CD8-positive, alpha-beta memory T cell (primary cell): Measurements from ENCODE around the gene HSD3B2. TPM values are rescaled to one million over a fixed set of nuclear protein-coding genes. Genes with fewer than 3 reads are reported as not detected.

Experiments
- CTCF ChIA-PET: fragments of 350-600 bp; sonication (Branson Sonifier 250); formaldehyde crosslinking; loops from one replicate; lab custom pipeline; 2021; ENCODE audit warnings: antibody characterized with exemption; lab: Charles Lee
- POLR2A ChIA-PET: fragments of 350-600 bp; sonication (Branson Sonifier 250); formaldehyde crosslinking; loops from one replicate; lab custom pipeline; 2021; ENCODE audit warnings: antibody characterized with exemption; lab: Charles Lee
- DNase-seq, 5 donors: peaks; one replicate each; pipeline versions ENCODE4 v3.0.0 to v3.0.0-alpha.2; 2020 to 2022; ENCODE audit warnings: mixed read lengths in 1 of 5
- H3K27ac ChIP-seq: one replicate; pipeline ENCODE4 v1.7.0; 2013; ENCODE audit warnings: low read depth, mild to moderate bottlenecking, low read length, moderate library complexity
- H3K27me3 ChIP-seq: 2 replicates; pipeline ENCODE4 v1.7.0; 2013; ENCODE audit warnings: low read length, mild to moderate bottlenecking; ENCODE audit not compliant: insufficient read depth, poor library complexity, severe bottlenecking
- H3K36me3 ChIP-seq: 2 replicates; pipeline ENCODE4 v1.7.0; 2013; ENCODE audit warnings: mild to moderate bottlenecking, low read length, moderate library complexity; ENCODE audit not compliant: insufficient read depth
- H3K4me1 ChIP-seq: 2 replicates; pipeline ENCODE4 v1.7.0; 2013; ENCODE audit warnings: mild to moderate bottlenecking, low read length, moderate library complexity; ENCODE audit not compliant: insufficient read depth
- H3K4me3 ChIP-seq: 2 replicates; pipeline ENCODE4 v1.7.0; 2013; ENCODE audit warnings: mild to moderate bottlenecking, low read length
- H3K9me3 ChIP-seq: 2 replicates; pipeline ENCODE4 v1.7.0; 2013; ENCODE audit warnings: mild to moderate bottlenecking, low read length
- H3K27ac Mint-ChIP-seq, 8 donors: one replicate each; pipeline ENCODE4 v1.8.0; 2020 to 2021; ENCODE audit warnings: mixed read lengths in 8 of 8, mild to moderate bottlenecking in 6 of 8, inconsistent platforms in 3 of 8, moderate library complexity in 3 of 8
- H3K27me3 Mint-ChIP-seq, 2 donors: one replicate each; pipeline ENCODE4 v1.8.0; 2020 to 2021; ENCODE audit warnings: mixed read lengths in 2 of 2, mild to moderate bottlenecking in 1 of 2, moderate library complexity in 1 of 2
- H3K36me3 Mint-ChIP-seq, 3 donors: one replicate each; pipeline ENCODE4 v1.8.0; 2020 to 2021; ENCODE audit warnings: mixed read lengths in 3 of 3, inconsistent platforms in 1 of 3, mild to moderate bottlenecking in 1 of 3
- H3K4me1 Mint-ChIP-seq, 3 donors: one replicate each; pipeline ENCODE4 v1.8.0; 2020 to 2021; ENCODE audit warnings: mixed read lengths in 3 of 3, inconsistent platforms in 1 of 3, mild to moderate bottlenecking in 1 of 3
- H3K4me3 Mint-ChIP-seq, 7 donors: one replicate each; pipeline ENCODE4 v1.8.0; 2020 to 2021; ENCODE audit warnings: mixed read lengths in 7 of 7, mild to moderate bottlenecking in 6 of 7, moderate library complexity in 4 of 7, inconsistent platforms in 2 of 7
- H3K9me3 Mint-ChIP-seq, 5 donors: one replicate each; pipeline ENCODE4 v1.8.0; 2020 to 2022; ENCODE audit warnings: mixed read lengths in 5 of 5, mild to moderate bottlenecking in 3 of 5, moderate library complexity in 2 of 5, inconsistent platforms in 1 of 5
- polyA plus RNA-seq: library from polyadenylated mRNA; unstranded; fragments of 300-500 nt; fragmentation: Illumina TruSeq; gene quantifications from one replicate; pipeline ENCODE4 v1.2.3, GENCODE V29; 2021
- total RNA-seq, 2 experiments: library from RNA; stranded (reverse); gene quantifications; one replicate each; pipeline ENCODE4 v1.2.3, GENCODE V29; 2021

Gene HSD3B2
- total and polyA plus RNA-seq, 3 experiments from 2014 or later = not detected

- CTCF ChIA-PET = no interaction called here
These were observed 53.1 kb downstream of the HSD3B2 start for GRCh38 chr1:119467857-119468668.

GRCh38 chr1:119469741-119470140 is 54.8 kb downstream of the HSD3B2 start:
- H3K9me3 ChIP-seq = no peaks in the 10 kb centered on the region
- Mint-ChIP-seq H3K36me3 (no peaks in the 10 kb centered on the region), H3K4me1 (no peaks in the 10 kb centered on the region), H3K27ac (no peak overlapping the region), H3K27me3 (peaks cover 5 to 7% of the 10 kb centered on the region in 2 donors), H3K4me3 (no peak overlapping the region), H3K9me3 (peaks cover 0 to 2% (median 0%) of the 10 kb centered on the region in 5 donors)
- H3K27ac ChIP-seq = no peak overlapping the region
- H3K4me1 ChIP-seq = no peaks in the 10 kb centered on the region
- CTCF ChIA-PET = no interaction called here
- POLR2A ChIA-PET = no interaction called here
- H3K27me3 ChIP-seq = no peaks in the 10 kb centered on the region
- no peaks in the 10 kb centered on the region for H3K36me3 ChIP-seq
- DNase-seq = no peak
- no peak overlapping the region for H3K4me3 ChIP-seq

More at GRCh38 chr1:119467857-119468668, 53.1 kb downstream of the HSD3B2 start:
- no peaks in the 10 kb centered on the region for H3K4me1 ChIP-seq
- no peaks in the 10 kb centered on the region for H3K27me3 ChIP-seq
- Mint-ChIP-seq H3K27me3 (peaks cover 5 to 7% of the 10 kb centered on the region in 2 donors), H3K36me3 (no peaks in the 10 kb centered on the region), H3K9me3 (peaks cover 0 to 2% (median 0%) of the 10 kb centered on the region in 5 donors), H3K4me3 (no peak overlapping the region), H3K4me1 (no peaks in the 10 kb centered on the region), H3K27ac (no peak overlapping the region)
- POLR2A ChIA-PET = no interaction called here
- H3K36me3 ChIP-seq = no peaks in the 10 kb centered on the region
- no peak overlapping the region for H3K4me3 ChIP-seq
- no peaks in the 10 kb centered on the region for H3K9me3 ChIP-seq
- DNase-seq = no peak
- H3K27ac ChIP-seq = no peak overlapping the region

GRCh38 chr1:119470377-119470776 is 55.4 kb downstream of the HSD3B2 start:
- Mint-ChIP-seq H3K27me3 (peaks cover 5 to 7% of the 10 kb centered on the region in 2 donors), H3K4me1 (no peaks in the 10 kb centered on the region), H3K9me3 (peaks cover 0 to 2% (median 0%) of the 10 kb centered on the region in 5 donors), H3K4me3 (no peak overlapping the region), H3K36me3 (no peaks in the 10 kb centered on the region), H3K27ac (no peak overlapping the region)
- ChIA-PET CTCF (no interaction called here), POLR2A (no interaction called here)
- no peak for DNase-seq
- Histone ChIP-seq H3K27ac (no peak overlapping the region), H3K9me3 (no peaks in the 10 kb centered on the region), H3K27me3 (no peaks in the 10 kb centered on the region), H3K4me1 (no peaks in the 10 kb centered on the region), H3K36me3 (no peaks in the 10 kb centered on the region), H3K4me3 (no peak overlapping the region)

GRCh38 chr1:119470958-119471357 is 56.0 kb downstream of the HSD3B2 start:
- CTCF ChIA-PET = no interaction called here
- no peaks in the 10 kb centered on the region for H3K4me1 Mint-ChIP-seq
- POLR2A ChIA-PET = no interaction called here

GRCh38 chr1:119471566-119471965 is 56.6 kb downstream of the HSD3B2 start:
- CTCF ChIA-PET = no interaction called here
- H3K27me3 Mint-ChIP-seq = peaks cover 5 to 12% of the 10 kb centered on the region in 2 donors
- Histone ChIP-seq H3K9me3 (no peaks in the 10 kb centered on the region), H3K4me1 (no peaks in the 10 kb centered on the region), H3K27me3 (no peaks in the 10 kb centered on the region), H3K27ac (no peak overlapping the region), H3K4me3 (no peak overlapping the region), H3K36me3 (no peaks in the 10 kb centered on the region)
- no peak for DNase-seq
- H3K9me3 Mint-ChIP-seq = peaks cover 0 to 3% (median 0%) of the 10 kb centered on the region in 5 donors
- no peak overlapping the region for H3K4me3 Mint-ChIP-seq
- no peaks in the 10 kb centered on the region for H3K4me1 Mint-ChIP-seq
- H3K27ac Mint-ChIP-seq = no peak overlapping the region
- no peaks in the 10 kb centered on the region for H3K36me3 Mint-ChIP-seq
- POLR2A ChIA-PET = no interaction called here

More at GRCh38 chr1:119470958-119471357, 56.0 kb downstream of the HSD3B2 start:
- Mint-ChIP-seq H3K9me3 (peaks cover 0 to 2% (median 0%) of the 10 kb centered on the region in 5 donors), H3K27me3 (peaks cover 5 to 11% of the 10 kb centered on the region in 2 donors), H3K27ac (no peak overlapping the region), H3K36me3 (no peaks in the 10 kb centered on the region), H3K4me3 (no peak overlapping the region)
- no peak overlapping the region for H3K4me3 ChIP-seq
- no peaks in the 10 kb centered on the region for H3K27me3 ChIP-seq
- H3K4me1 ChIP-seq = no peaks in the 10 kb centered on the region
- H3K36me3 ChIP-seq = no peaks in the 10 kb centered on the region
- H3K27ac ChIP-seq = no peak overlapping the region
- DNase-seq = no peak
- no peaks in the 10 kb centered on the region for H3K9me3 ChIP-seq

GRCh38 chr1:119472080-119472818 is 57.3 kb downstream of the HSD3B2 start:
- Histone ChIP-seq H3K27ac (no peak overlapping the region), H3K4me1 (no peaks in the 10 kb centered on the region), H3K27me3 (no peaks in the 10 kb centered on the region), H3K4me3 (no peak overlapping the region), H3K36me3 (no peaks in the 10 kb centered on the region), H3K9me3 (no peaks in the 10 kb centered on the region)
- H3K27me3 Mint-ChIP-seq = peaks cover 5 to 12% of the 10 kb centered on the region in 2 donors
- H3K27ac Mint-ChIP-seq = no peak overlapping the region
- POLR2A ChIA-PET = no interaction called here
- DNase-seq = no peak
- H3K9me3 Mint-ChIP-seq = peaks cover 0 to 3% (median 0%) of the 10 kb centered on the region in 5 donors
- no peaks in the 10 kb centered on the region for H3K4me1 Mint-ChIP-seq
- CTCF ChIA-PET = no interaction called here
- no peaks in the 10 kb centered on the region for H3K36me3 Mint-ChIP-seq
- no peak overlapping the region for H3K4me3 Mint-ChIP-seq

Other genes with a start within 250 kb of the HSD3B2 start
- gene HAO2, start 46.4 kb upstream of the HSD3B2 start, total RNA-seq = not detected
- not detected for gene HAO2, start 46.4 kb upstream of the HSD3B2 start, polyA plus RNA-seq
- gene HSD3B1, start 92.1 kb downstream of the HSD3B2 start, total RNA-seq = not detected
- gene HSD3B1, start 92.1 kb downstream of the HSD3B2 start, polyA plus RNA-seq = not detected
- gene ZNF697, start 233.1 kb downstream of the HSD3B2 start, total RNA-seq = under 1 TPM; 0.72 to 0.78 TPM
- gene ZNF697, start 233.1 kb downstream of the HSD3B2 start, polyA plus RNA-seq = not detected